Measurements from ENCODE around the gene PALM.
A peak's percentile ranks its signal among the peaks of the same experiment; 100 is the strongest.
"Not testable (repeated sequence)": the region's sequence is repeated elsewhere in the genome, so short reads cannot be mapped to it uniquely, and the experiment has no call there.

Gene PALM

GRCh38 chr19:732148-733069 is 23.7 kb downstream of the PALM start:
- DNase-seq (ENCODE audit: low spot score), result no peak

GRCh38 chr19:734716-735115 is 26.0 kb downstream of the PALM start:
- DNase-seq (ENCODE audit: low spot score), result no peak

- DNase-seq (ENCODE audit: low spot score), result no peak
These were observed 27.4 kb downstream of the PALM start for GRCh38 chr19:736125-736524.

DNA sequence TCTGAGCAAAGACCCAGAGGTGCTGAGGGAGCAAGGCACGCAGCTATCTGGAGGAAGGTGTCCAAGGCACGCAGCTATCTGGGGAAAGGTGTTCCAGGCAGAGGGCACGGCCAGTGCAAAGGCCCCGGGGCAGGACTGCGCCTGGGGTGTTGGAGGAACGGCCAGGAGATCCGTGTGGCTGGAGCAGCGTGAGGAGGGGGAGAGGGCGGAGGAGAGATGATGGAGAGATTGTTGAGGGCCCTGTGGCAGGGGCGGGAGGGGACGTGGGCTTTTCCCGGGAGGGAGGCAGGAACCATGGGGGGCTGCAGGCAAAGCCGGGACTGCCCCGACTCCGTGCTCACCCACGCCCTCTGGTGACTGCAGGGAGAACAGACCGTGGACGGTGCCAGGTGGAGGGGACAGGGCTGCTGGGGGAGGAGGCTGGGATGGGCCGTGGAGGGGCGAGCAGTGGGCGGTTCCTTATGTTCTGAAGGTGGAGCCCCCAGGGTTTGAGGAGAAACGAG is 28.9 kb downstream of the PALM start:
- DNase-seq (ENCODE audit: low spot score), result peak; percentile 80

DNA sequence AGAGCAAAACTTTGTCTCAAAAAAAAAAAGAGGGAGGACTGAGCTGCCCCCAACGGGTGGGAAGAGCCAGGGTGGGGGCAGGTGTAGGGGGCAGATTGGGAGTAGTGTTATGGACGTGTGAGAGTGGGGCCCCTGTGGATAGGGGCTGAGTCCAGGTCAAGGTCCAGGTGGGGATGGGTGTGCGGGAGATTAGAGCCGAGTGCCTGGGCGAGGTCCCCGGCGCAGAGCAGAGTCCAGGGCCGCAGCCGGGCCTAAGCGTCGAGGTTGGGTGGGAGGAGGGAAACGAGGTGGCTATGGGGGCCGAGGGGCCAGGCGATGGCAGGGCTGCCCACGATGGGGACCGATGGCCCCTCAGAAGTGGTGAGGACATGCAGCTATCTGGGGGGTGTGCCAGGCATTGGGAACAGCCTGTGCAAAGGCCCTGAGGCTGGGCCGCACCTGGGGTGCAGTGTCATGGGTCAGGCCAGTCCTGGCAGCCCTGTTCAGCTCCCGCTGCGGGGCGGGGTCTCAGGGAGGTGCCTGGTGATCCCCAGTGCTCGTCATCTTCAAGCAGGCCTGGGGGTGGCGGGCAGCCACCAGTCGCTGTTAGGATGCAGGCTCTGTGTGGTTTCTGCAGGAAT is 29.9 kb downstream of the PALM start:
- DNase-seq (ENCODE audit: low spot score), result no peak

DNA sequence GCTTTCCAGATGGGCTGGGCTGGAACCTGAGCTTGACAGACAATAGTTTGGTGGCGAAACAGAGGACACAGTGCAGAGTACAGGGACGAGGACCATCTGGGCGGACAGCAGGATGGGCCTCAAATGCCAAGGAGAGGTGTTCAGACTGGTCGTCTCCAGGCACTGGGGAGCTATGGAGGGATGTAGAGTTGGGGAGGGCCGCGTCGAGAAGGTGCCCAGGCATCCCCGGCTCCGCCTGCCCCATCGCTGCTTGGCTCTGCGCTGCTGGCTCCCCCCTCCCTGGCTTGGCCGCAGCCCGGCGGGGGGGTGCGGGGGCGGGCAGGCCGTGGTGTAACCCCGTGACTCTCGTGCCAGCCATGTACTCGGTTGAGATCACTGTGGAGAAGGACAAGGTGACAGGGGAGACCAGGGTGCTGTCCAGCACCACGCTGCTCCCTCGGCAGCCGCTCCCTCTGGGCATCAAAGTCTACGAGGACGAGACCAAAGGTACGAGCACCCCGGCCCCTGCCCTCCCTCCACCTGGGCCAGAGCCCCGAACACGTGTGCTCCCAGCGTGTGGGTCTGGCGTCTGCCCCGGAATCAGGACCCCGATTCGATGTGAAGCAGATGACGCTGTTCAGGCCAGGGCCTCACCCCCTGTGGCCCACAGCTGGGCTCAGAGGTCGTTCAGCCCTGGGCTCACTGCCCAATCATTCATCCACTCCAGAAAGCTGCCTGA is 31.4 kb downstream of the PALM start:
- DNase-seq (ENCODE audit: low spot score), result no peak

- not testable (repeated sequence) for DNase-seq (ENCODE audit: low spot score)
These were observed 32.2 kb downstream of the PALM start for GRCh38 chr19:740816-741505.

DNA sequence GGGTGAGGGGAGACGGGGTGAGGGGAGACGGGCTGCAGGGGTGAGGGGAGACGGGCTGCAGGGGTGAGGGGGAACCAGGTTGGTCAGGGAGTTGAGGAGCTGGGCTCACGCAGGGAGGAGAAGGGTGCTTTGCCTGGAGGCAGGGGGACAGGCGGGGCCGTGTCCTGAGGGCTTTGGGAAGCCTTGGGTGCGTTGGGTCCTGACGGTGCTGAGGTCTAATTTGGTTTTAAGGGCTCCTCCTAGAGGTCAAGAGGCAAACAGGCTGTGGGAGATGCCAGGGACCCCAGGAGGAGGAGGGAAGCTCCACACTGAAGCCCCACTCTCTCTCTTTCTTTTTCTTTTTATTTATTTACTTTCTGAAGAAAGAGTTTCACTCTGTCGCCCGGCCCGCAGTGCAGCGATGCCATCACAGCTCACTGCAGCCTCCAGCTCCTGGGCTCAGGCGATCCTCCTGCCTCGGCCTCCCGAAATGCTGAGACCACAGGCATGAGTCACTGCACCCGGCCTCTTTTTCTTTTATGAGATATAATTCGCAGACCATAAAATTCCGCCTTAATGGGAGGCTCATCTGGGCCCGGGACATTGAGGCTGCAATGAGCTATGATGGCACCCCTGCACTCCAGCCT is 32.9 kb downstream of the PALM start:
- no peak for DNase-seq (ENCODE audit: low spot score)

DNA sequence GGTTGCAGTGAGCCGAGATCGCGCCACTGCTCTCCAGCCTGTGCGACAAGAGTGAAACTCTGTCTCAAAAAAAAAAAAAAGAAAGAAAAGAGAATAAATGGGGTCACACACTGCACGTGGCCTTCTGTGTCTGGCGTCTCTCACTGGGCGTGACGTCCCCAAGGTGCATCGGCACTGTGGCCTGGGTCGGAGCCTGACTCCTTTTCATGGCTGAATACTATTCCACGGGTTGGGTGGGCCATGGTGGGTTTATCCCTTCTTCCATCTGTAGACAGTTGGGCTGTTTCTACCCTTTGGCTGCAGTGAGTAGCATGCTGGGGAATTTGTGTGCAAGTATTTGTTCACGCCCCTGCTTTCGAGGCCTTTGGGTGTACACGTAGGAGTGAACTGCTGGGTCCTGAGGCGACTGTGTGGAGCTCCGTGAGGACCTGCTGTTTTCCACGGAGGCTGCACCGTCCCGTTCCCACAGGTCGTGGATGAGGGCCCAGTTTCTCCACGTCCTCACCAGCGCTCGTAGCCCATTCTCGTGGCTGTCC is 33.9 kb downstream of the PALM start:
- no peak for DNase-seq (ENCODE audit: low spot score)

- DNase-seq (ENCODE audit: low spot score), result no peak
These were observed 34.5 kb downstream of the PALM start for GRCh38 chr19:743168-743687.

DNA sequence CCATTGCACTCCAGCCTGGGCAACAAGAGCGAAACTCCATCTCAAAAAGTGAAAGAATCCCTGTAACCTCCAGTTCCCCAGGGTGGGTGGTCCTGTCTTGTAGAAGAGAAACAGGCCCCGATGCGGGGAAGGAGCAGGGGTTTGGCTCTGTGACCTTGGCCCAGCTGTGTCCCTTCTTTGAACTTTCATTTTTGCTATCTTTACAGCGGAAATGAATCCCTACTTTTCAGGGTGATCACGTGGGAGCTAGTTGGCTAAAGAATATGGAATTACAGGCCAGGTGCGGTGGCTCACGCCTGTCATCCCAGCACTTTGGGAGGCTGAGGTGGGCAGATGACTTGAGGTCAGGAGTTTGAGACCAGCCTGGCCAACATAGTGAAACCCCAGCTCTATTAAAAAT is 36.4 kb downstream of the PALM start:
- DNase-seq (ENCODE audit: low spot score), result not testable (repeated sequence)

GRCh38 chr19:746208-746819 is 37.6 kb downstream of the PALM start:
- no peak for DNase-seq (ENCODE audit: low spot score)

GRCh38 chr19:746956-747355 is 38.2 kb downstream of the PALM start:
- DNase-seq (ENCODE audit: low spot score), result no peak

- DNase-seq (ENCODE audit: low spot score), result no peak
These were observed 38.9 kb downstream of the PALM start for GRCh38 chr19:747432-748273.

DNA sequence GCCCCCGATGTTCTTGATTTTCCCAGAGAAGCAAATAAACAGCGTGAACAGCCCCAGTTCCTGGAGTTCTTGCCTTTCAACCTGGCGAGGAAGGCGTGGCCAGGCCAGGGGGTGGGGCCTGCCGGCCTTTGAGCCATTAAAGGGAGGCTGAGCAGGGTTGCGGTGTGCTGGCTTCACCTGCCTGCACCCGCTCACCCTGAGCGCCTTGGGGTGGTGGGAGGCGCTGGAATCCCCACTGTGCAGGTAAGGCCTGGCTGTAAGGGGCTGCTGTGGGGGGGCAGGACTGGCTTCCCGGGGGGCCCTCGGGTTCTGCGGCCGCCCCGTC is 39.5 kb downstream of the PALM start:
- no peak for DNase-seq (ENCODE audit: low spot score)

GRCh38 chr19:749811-750210 is 41.1 kb downstream of the PALM start:
- no peak for DNase-seq (ENCODE audit: low spot score)

DNA sequence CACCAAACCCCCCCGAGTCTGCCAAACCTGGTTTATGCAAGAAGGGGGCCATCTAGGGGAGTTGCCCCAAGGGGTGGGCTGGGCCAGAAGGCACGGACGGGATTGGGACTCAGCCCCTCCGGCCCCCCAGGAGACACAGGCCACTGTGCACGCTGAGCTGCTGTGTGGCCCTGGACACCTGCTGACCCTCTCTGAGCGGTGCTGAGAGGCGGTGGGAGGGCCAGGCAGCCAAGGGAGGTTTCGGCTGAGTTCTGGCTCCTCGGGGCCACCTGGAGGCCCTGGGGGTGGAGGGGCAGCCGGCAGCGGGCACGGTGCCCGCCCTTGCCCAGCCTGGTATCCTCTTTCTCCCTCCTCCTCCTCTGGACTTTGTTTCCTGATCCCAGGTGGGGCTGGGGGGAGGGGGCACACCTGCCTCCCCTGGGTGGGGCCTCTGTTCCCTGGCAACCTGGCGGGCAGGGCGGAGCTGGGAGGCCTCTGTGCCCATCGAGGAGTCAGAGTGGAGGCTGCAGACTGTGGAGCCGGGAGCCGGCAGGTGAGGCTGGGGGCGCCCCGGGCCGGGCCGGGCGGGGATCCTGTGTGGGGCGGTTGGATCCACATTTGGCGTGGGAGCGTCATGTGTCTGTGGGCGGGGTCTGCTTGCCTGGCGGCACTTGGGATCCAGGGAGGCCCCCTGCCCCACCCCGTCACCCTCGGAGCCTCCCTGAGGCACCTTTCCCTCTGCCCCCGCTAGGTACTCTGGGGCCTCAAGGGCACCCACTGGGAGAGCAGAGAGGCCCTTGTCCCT is 42.1 kb downstream of the PALM start, which contains the start of gene MISP:
Gene MISP, plus strand, starts transcription at position 473 of the 784 bp plus-strand sequence. CDS start 5,835 bp downstream, outside the sequence.
- no peak for DNase-seq (ENCODE audit: low spot score)

DNA sequence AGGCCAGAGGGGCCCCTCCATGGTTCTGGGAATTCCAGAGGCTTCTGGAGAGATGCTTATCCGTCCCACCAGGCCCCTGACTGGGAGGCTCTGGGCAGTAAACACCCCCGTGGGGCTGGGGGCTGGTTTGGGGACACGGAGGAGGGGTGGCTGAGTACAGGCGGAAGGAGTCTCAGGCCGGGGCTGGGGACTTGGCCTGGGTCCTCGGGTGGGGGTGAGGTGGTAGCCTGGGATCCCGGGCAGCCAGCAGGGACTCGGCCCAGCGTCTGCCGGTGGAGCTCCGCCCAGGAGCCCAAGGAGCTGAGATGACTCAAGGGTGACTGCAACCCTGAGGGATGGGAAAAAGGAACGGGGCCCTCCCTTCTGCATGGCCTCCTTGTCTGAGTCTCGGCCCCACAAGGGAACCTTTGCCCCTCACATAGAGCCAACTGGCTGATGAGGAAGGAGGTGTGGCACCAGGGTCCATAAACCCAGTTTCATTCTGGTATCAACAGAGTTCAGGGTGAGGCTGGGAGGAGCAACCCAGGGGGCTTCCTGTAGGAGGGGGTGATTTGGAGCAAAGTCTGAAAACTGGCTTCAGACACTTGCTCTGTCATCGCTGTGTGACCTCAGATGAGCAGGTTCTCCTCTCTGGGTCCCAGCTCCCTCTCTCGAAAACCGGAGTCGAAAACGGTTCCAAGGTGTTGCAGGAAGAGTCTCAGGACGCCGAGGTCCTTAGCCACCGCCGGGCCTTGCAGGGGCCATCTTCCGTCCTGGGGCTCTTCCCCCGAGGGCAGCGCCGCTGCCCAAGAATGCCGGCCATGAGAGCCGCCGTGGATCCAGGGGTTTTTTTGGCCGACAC is 43.0 kb downstream of the PALM start:
- DNase-seq (ENCODE audit: low spot score), result no peak
